ENCODE results near the gene EFNA1. TPM values are rescaled to one million over a fixed set of nuclear protein-coding genes. Genes with fewer than 3 reads are reported as not detected.
"Not testable (repeated sequence)": the region's sequence is repeated elsewhere in the genome, so short reads cannot be mapped to it uniquely, and the experiment has no call there.

The EFNA1 gene
- total RNA-seq, 1 experiment from 2014 or later: 6.5 TPM

DNA sequence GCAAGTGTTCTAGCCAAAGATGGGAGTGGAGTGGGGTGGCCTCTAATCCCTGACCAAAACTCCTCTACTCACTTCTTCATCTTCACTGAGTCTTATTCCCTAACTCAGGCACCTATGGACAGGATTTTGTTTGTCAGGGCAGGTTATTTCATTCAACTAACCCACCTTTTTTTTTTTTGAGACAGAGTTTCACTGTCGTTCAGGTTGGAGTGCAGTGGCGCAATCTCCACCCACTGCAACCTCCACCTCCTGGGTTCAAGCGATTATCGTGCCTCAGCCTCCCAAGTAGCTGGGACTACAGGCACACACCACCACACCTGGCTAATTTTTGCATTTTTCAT, 40.4 kb downstream of the EFNA1 start:
- Mint-ChIP-seq H3K36me3 (peaks cover 16% of the 10 kb centered on the region), H3K4me1 (peaks cover 26% of the 10 kb centered on the region), H3K4me3 (peak overlapping the region; percentile 89)
- H3K27ac Mint-ChIP-seq; H3K9me3 Mint-ChIP-seq; ATAC-seq; DNase-seq (ENCODE audit: low spot score); H3K27me3 Mint-ChIP-seq (ENCODE audit: low read depth): not testable (repeated sequence)
- 0 out of 2 replicates have a peak, but pooled peaks have one; percentile 5 for TF ChIP-seq FOXK1 (CRISPR knock-in tag; IDR thresholded peaks at IDR 0.05)
- ChIA-PET POLR2A (interaction anchor here (0.5 to 1.3 kb wide), 4 partner anchors 17 to 77 kb away, joined by 3 to 4 read pairs (median 4); no protein-coding TSS in a partner anchor), CTCF (interaction anchor here (0.7 to 12.2 kb wide), 45 partner anchors 8 to 305 kb away, joined by 3 to 605 read pairs (median 8); partner anchors contain the start of genes ADAM15, CKS1B, DPM3 and EFNA1)

- H3K4me1 Mint-ChIP-seq: peaks cover 26% of the 10 kb centered on the region
- peaks cover 4% of the 10 kb centered on the region for H3K9me3 Mint-ChIP-seq
- DNase-seq (ENCODE audit: low spot score) (no peak), ATAC-seq (no peak)
- no peak overlapping the region for H3K4me3 Mint-ChIP-seq
- ChIA-PET POLR2A (interaction anchor here (0.5 to 1.3 kb wide), 4 partner anchors 17 to 77 kb away, joined by 3 to 4 read pairs (median 4); no protein-coding TSS in a partner anchor), CTCF (interaction anchor here (0.7 to 12.2 kb wide), 41 partner anchors 7 to 306 kb away, joined by 3 to 605 read pairs (median 14); partner anchors contain the start of genes ADAM15, DPM3, EFNA1 and EFNA3)
- no peaks in the 10 kb centered on the region; the same call in 1 of the 2 replicates for H3K27me3 Mint-ChIP-seq (ENCODE audit: low read depth)
- H3K36me3 Mint-ChIP-seq: peaks cover 16% of the 10 kb centered on the region
- no peak for TF ChIP-seq MYBL2 (CRISPR knock-in tag; IDR thresholded peaks at IDR 0.05)
- no peak for TF ChIP-seq RORB (CRISPR knock-in tag; IDR thresholded peaks at IDR 0.05)
- TF ChIP-seq, protein P1, sequence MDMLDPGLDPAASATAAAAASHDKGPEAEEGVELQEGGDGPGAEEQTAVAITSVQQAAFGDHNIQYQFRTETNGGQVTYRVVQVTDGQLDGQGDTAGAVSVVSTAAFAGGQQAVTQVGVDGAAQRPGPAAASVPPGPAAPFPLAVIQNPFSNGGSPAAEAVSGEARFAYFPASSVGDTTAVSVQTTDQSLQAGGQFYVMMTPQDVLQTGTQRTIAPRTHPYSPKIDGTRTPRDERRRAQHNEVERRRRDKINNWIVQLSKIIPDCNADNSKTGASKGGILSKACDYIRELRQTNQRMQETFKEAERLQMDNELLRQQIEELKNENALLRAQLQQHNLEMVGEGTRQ (CRISPR knock-in tag; IDR thresholded peaks at IDR 0.05): no peak
- TF ChIP-seq GABPB1 (CRISPR knock-in tag; IDR thresholded peaks at IDR 0.05): no peak
- no peak for TF ChIP-seq NR3C1 (CRISPR knock-in tag; conservative IDR thresholded peaks at IDR 0.05; ENCODE audit: low read depth)
- no peak for TF ChIP-seq TCF7 (CRISPR knock-in tag; IDR thresholded peaks at IDR 0.05; ENCODE audit: low read depth)
- no peak for TF ChIP-seq ZNF263 (CRISPR knock-in tag; IDR thresholded peaks at IDR 0.05; ENCODE audit: low read depth)
- TF ChIP-seq TEAD4 (CRISPR knock-in tag; IDR thresholded peaks at IDR 0.05): no peak
- TF ChIP-seq KAT7 (CRISPR knock-in tag; IDR thresholded peaks at IDR 0.05; ENCODE audit: borderline replicate concordance): no peak
- TF ChIP-seq ZMAT4 (CRISPR knock-in tag; IDR thresholded peaks at IDR 0.05): no peak
- H3K27ac Mint-ChIP-seq: no peak overlapping the region
These were observed 41.0 kb downstream of the EFNA1 start for GRCh38 chr1:155168456-155169210.

GRCh38 chr1:155169541-155169940, 41.9 kb downstream of the EFNA1 start:
- peaks cover 16% of the 10 kb centered on the region for H3K36me3 Mint-ChIP-seq
- no peaks in the 10 kb centered on the region; the same call in 1 of the 2 replicates for H3K27me3 Mint-ChIP-seq (ENCODE audit: low read depth)
- TF ChIP-seq TEAD4 (CRISPR knock-in tag; IDR thresholded peaks at IDR 0.05): no peak
- no peak overlapping the region for H3K27ac Mint-ChIP-seq
- CTCF ChIA-PET: interaction anchor here (0.7 to 12.2 kb wide), 7 partner anchors 41 to 157 kb away, joined by 3 to 605 read pairs (median 5); partner anchors contain the start of gene EFNA1
- POLR2A ChIA-PET: no interaction called here
- no peaks in the 10 kb centered on the region for H3K9me3 Mint-ChIP-seq
- ATAC-seq: no peak
- no peak for DNase-seq (ENCODE audit: low spot score)
- peaks cover 26% of the 10 kb centered on the region for H3K4me1 Mint-ChIP-seq
- 0 out of 2 replicates have a peak overlapping the region, but pooled peaks have one; percentile 11 for H3K4me3 Mint-ChIP-seq

- DNase-seq (ENCODE audit: low spot score): no peak
- H3K36me3 Mint-ChIP-seq: peaks cover 16% of the 10 kb centered on the region
- no peak overlapping the region for H3K27ac Mint-ChIP-seq
- H3K4me3 Mint-ChIP-seq: no peak overlapping the region
- POLR2A ChIA-PET: no interaction called here
- peaks cover 32% of the 10 kb centered on the region for H3K4me1 Mint-ChIP-seq
- ATAC-seq: no peak
- H3K27me3 Mint-ChIP-seq (ENCODE audit: low read depth): no peaks in the 10 kb centered on the region; the same call in 1 of the 2 replicates
- H3K9me3 Mint-ChIP-seq: no peaks in the 10 kb centered on the region
- CTCF ChIA-PET: interaction anchor here (0.7 to 12.2 kb wide), 7 partner anchors 42 to 158 kb away, joined by 3 to 605 read pairs (median 6); partner anchors contain the start of gene EFNA1
- TF ChIP-seq, protein P2, sequence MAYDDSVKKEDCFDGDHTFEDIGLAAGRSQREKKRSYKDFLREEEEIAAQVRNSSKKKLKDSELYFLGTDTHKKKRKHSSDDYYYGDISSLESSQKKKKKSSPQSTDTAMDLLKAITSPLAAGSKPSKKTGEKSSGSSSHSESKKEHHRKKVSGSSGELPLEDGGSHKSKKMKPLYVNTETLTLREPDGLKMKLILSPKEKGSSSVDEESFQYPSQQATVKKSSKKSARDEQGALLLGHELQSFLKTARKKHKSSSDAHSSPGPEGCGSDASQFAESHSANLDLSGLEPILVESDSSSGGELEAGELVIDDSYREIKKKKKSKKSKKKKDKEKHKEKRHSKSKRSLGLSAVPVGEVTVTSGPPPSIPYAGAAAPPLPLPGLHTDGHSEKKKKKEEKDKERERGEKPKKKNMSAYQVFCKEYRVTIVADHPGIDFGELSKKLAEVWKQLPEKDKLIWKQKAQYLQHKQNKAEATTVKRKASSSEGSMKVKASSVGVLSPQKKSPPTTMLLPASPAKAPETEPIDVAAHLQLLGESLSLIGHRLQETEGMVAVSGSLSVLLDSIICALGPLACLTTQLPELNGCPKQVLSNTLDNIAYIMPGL (CRISPR knock-in tag; IDR thresholded peaks at IDR 0.05): no peak
- TF ChIP-seq, protein P3, sequence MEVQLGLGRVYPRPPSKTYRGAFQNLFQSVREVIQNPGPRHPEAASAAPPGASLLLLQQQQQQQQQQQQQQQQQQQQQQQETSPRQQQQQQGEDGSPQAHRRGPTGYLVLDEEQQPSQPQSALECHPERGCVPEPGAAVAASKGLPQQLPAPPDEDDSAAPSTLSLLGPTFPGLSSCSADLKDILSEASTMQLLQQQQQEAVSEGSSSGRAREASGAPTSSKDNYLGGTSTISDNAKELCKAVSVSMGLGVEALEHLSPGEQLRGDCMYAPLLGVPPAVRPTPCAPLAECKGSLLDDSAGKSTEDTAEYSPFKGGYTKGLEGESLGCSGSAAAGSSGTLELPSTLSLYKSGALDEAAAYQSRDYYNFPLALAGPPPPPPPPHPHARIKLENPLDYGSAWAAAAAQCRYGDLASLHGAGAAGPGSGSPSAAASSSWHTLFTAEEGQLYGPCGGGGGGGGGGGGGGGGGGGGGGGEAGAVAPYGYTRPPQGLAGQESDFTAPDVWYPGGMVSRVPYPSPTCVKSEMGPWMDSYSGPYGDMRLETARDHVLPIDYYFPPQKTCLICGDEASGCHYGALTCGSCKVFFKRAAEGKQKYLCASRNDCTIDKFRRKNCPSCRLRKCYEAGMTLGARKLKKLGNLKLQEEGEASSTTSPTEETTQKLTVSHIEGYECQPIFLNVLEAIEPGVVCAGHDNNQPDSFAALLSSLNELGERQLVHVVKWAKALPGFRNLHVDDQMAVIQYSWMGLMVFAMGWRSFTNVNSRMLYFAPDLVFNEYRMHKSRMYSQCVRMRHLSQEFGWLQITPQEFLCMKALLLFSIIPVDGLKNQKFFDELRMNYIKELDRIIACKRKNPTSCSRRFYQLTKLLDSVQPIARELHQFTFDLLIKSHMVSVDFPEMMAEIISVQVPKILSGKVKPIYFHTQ (CRISPR knock-in tag; IDR thresholded peaks at IDR 0.05): no peak
- TF ChIP-seq MLX (CRISPR knock-in tag; IDR thresholded peaks at IDR 0.05) (no peak), STAT6 (CRISPR knock-in tag; conservative IDR thresholded peaks at IDR 0.05; ENCODE audit: low read depth) (no peak)
These were observed 42.6 kb downstream of the EFNA1 start for GRCh38 chr1:155170101-155170785.

Measured in WTC11 (cell line).